ENCODE data around the gene UNC119. TPM values are rescaled to one million over a fixed set of nuclear protein-coding genes. Genes with fewer than 3 reads are reported as not detected.

Gene UNC119
- polyA plus RNA-seq, 3 donors: 77.5 to 189 (median 80.2) TPM

DNA sequence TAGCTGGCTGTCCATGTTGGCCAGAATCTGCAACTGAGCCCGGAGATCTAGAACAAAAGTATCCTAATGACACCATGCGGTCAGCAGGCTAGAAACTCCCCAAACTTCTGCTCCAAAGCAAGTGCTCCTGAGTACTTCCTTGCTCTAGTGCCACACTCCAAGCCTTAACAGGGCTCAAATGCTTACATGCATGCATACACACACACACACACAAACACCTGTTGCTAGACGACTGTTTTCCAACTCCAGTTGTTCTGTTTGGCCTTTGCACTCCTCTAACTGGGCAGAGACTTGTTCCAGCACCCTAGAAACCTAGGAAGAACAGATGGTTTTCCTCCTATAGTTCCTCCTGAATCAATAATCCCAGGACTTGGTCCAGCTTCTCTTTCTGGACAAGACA is 32.0 kb upstream of the UNC119 start:
- Mint-ChIP-seq H3K36me3 (peaks cover 33 to 44% of the 10 kb centered on the region in 2 donors), H3K4me3 (no peak overlapping the region), H3K4me1 (no peaks in the 10 kb centered on the region), H3K9me3 (no peaks in the 10 kb centered on the region), H3K27ac (no peak overlapping the region), H3K27me3 (ENCODE audit: low read depth in 3 of 3) (peaks cover 0 to 5% (median 0%) of the 10 kb centered on the region in 3 donors)
- Histone ChIP-seq H2AFZ (ENCODE audit: insufficient read depth, low read depth, low read length, poor library complexity, severe bottlenecking) (no peak overlapping the region), H3K4me1 (ENCODE audit: control insufficient read depth in 1 of 2, insufficient read depth in 2 of 2, low read length in 2 of 2) (no peaks in the 10 kb centered on the region), H3K27ac (ENCODE audit: low read depth in 1 of 2, low read length in 2 of 2) (no peak overlapping the region), H3K9me3 (replicated peaks in 1 of 2; ENCODE audit: control insufficient read depth in 1 of 2, insufficient read depth in 1 of 2, low read length in 2 of 2) (no peaks in the 10 kb centered on the region), H3K27me3 (ENCODE audit: control insufficient read depth in 2 of 2, insufficient read depth in 2 of 2, low read length in 2 of 2) (no peaks in the 10 kb centered on the region), H3K4me2 (replicated peaks; ENCODE audit: extremely low read depth, low read length, poor library complexity, severe bottlenecking) (no peak overlapping the region), H3K36me3 (replicated peaks in 1 of 2; ENCODE audit: control insufficient read depth in 1 of 2, insufficient read depth in 2 of 2, low read length in 2 of 2) (peaks cover 65 to 92% of the 10 kb centered on the region in 2 donors), H3K4me3 (replicated peaks in 1 of 3; ENCODE audit: low read depth in 2 of 3, low read length in 3 of 3) (no peak overlapping the region), H3K79me2 (ENCODE audit: insufficient read depth, low read length) (peaks cover 13% of the 10 kb centered on the region), H4K20me1 (ENCODE audit: insufficient read depth, low read length) (no peaks in the 10 kb centered on the region), H3K9ac (ENCODE audit: insufficient read depth, low read length, poor library complexity, severe bottlenecking) (no peak overlapping the region)
- no peak for DNase-seq
- intact Hi-C loops (cut with micrococcal nuclease): no loop called here
- 92% methylated on average over 3 of the region's 3 CpGs for WGBS (ENCODE audit: insufficient coverage)
- no peak for TF ChIP-seq CTCF (IDR thresholded peaks at IDR 0.05)

DNA sequence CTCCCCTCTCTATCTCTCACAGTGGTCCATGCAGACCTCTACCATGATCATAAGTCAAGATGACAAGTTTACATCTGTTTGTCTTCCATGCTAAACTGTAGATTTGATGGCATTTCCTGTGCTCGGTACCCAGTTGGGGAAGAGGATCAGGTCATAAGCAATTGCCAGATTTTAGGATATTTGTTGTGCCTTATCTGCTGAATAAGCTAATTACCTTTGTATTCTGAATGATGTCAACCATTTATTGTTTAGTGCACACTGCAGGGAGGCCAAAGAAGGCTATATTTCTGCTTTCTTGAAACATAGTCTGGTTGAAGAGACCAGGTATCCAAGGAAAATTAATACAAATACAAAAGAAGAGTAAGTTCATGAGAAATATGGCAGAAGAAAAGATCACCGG is 30.1 kb upstream of the UNC119 start:
- H3K79me2 ChIP-seq (ENCODE audit: insufficient read depth, low read length): no peaks in the 10 kb centered on the region
- H3K4me3 ChIP-seq (replicated peaks in 1 of 3; ENCODE audit: low read depth in 2 of 3, low read length in 3 of 3): no peak overlapping the region
- TF ChIP-seq CTCF (IDR thresholded peaks at IDR 0.05): no peak
- DNase-seq: no peak
- no peak overlapping the region for H3K27ac ChIP-seq (ENCODE audit: low read depth in 1 of 2, low read length in 2 of 2)
- Mint-ChIP-seq H3K27ac (no peak overlapping the region), H3K27me3 (ENCODE audit: low read depth in 3 of 3) (peaks cover 0 to 5% (median 0%) of the 10 kb centered on the region in 3 donors), H3K9me3 (no peaks in the 10 kb centered on the region), H3K4me3 (no peak overlapping the region), H3K4me1 (no peaks in the 10 kb centered on the region), H3K36me3 (peaks cover 35 to 43% of the 10 kb centered on the region in 2 donors)
- H3K9me3 ChIP-seq (replicated peaks in 1 of 2; ENCODE audit: control insufficient read depth in 1 of 2, insufficient read depth in 1 of 2, low read length in 2 of 2): no peaks in the 10 kb centered on the region
- 100% methylated on average over 1 of the region's 2 CpGs for WGBS (ENCODE audit: insufficient coverage)
- H3K27me3 ChIP-seq (ENCODE audit: control insufficient read depth in 2 of 2, insufficient read depth in 2 of 2, low read length in 2 of 2): no peaks in the 10 kb centered on the region
- no peak overlapping the region for H3K4me2 ChIP-seq (replicated peaks; ENCODE audit: extremely low read depth, low read length, poor library complexity, severe bottlenecking)
- H3K9ac ChIP-seq (ENCODE audit: insufficient read depth, low read length, poor library complexity, severe bottlenecking): no peak overlapping the region
- H3K4me1 ChIP-seq (ENCODE audit: control insufficient read depth in 1 of 2, insufficient read depth in 2 of 2, low read length in 2 of 2): no peaks in the 10 kb centered on the region
- H2AFZ ChIP-seq (ENCODE audit: insufficient read depth, low read depth, low read length, poor library complexity, severe bottlenecking): no peak overlapping the region
- intact Hi-C loops (cut with micrococcal nuclease): no loop called here
- no peaks in the 10 kb centered on the region for H4K20me1 ChIP-seq (ENCODE audit: insufficient read depth, low read length)
- H3K36me3 ChIP-seq (replicated peaks in 1 of 2; ENCODE audit: control insufficient read depth in 1 of 2, insufficient read depth in 2 of 2, low read length in 2 of 2): peaks cover 62 to 93% of the 10 kb centered on the region in 2 donors

Data from CD14-positive monocyte (primary cell).